Endothelial cell of umbilical vein (primary cell): ENCODE results near the gene CHL1. TPM values are rescaled to one million over a fixed set of nuclear protein-coding genes. Genes with fewer than 3 reads are reported as not detected.

Experiments used
- BruUV-seq: library from RNA; stranded (reverse); fragments of 400-500 nt; replicated peaks from 2 replicates; lab custom pipeline; 2021; lab: Mats Ljungman, UMichigan
- CTCF ChIA-PET: fragments of 300-600, 350-600 bp; sonication (Branson Sonifier 250); formaldehyde crosslinking; loops from one replicate; lab custom pipeline; 2021; ENCODE audit warnings: antibody characterized with exemption, inconsistent platforms; lab: Charles Lee
- POLR2A ChIA-PET: fragments of 300-600, 350-600 bp; sonication (Branson Sonifier 250); formaldehyde crosslinking; loops from one replicate; lab custom pipeline; 2021; ENCODE audit warnings: antibody characterized with exemption, inconsistent platforms; lab: Charles Lee
- DNase-seq: peaks from one replicate; pipeline ENCODE4 v3.0.0-alpha.2; 2011; ENCODE audit warnings: low read depth, low spot score
- FAIRE-seq: peaks from 2 replicates; lab custom pipeline; 2011; peaks lifted over from hg19 to GRCh38; lab: Jason Lieb, UNC
- H2AFZ ChIP-seq: 2 replicates; pipeline ENCODE4 v1.6.0; 2012; ENCODE audit warnings: low read depth, low read length, control low read depth, inconsistent platforms
- H3K27ac ChIP-seq: 2 replicates; pipeline ENCODE4 v1.5.1; 2011; ENCODE audit warnings: low read depth, mild to moderate bottlenecking, control low read depth, low read length, moderate library complexity; ENCODE audit not compliant: insufficient read depth
- H3K27me3 ChIP-seq, 2 experiments: 2 replicates each; pipeline versions ENCODE4 v1.6.0 to v1.6.1; 2011; ENCODE audit warnings: low read length in 2 of 2, mixed read lengths in 1 of 2; ENCODE audit not compliant: control insufficient read depth in 2 of 2, insufficient read depth in 2 of 2
- H3K36me3 ChIP-seq, 2 experiments: 2 replicates in 1 of 2; 3 replicates in 1 of 2; pipeline ENCODE4 v1.5.1; 2011; ENCODE audit warnings: low read length in 2 of 2, mild to moderate bottlenecking in 1 of 2, moderate library complexity in 1 of 2; ENCODE audit not compliant: control insufficient read depth in 2 of 2, insufficient read depth in 2 of 2; ENCODE audit errors: extremely low read depth in 1 of 2
- H3K4me1 ChIP-seq: 3 replicates; pipeline ENCODE4 v1.5.1; 2011; ENCODE audit warnings: mild to moderate bottlenecking, low read length; ENCODE audit not compliant: control insufficient read depth, insufficient read depth; ENCODE audit errors: extremely low read depth
- H3K4me2 ChIP-seq: 2 replicates; pipeline ENCODE4 v1.6.1; 2011; ENCODE audit warnings: low read length, control low read depth, mixed read lengths; ENCODE audit not compliant: insufficient read depth
- H3K4me3 ChIP-seq, 3 experiments: fragments of 200-600 bp in 1 of 3; sonication (generic), shearing (Covaris generic) in 1 of 3; replicated peaks in 1 of 3; 2 replicates each; pipeline ENCODE4 v1.5.1; 2011 to 2016; ENCODE audit warnings: control low read depth in 3 of 3, low read length in 3 of 3, mild to moderate bottlenecking in 2 of 3, inconsistent platforms in 1 of 3, low read depth in 1 of 3, moderate library complexity in 1 of 3; ENCODE audit not compliant: insufficient read depth in 1 of 3
- H3K79me2 ChIP-seq: 2 replicates; pipeline ENCODE4 v1.6.0; 2012; ENCODE audit warnings: low read length, inconsistent platforms; ENCODE audit not compliant: control insufficient read depth, insufficient read depth
- H3K9ac ChIP-seq: replicated peaks from 2 replicates; pipeline ENCODE3; 2011; ENCODE audit warnings: low read length, control low read depth; ENCODE audit not compliant: insufficient read depth; ENCODE audit errors: extremely low read depth
- H3K9me1 ChIP-seq: replicated peaks from 3 replicates; pipeline ENCODE4 v1.6.0; 2011; ENCODE audit warnings: mild to moderate bottlenecking, low read length; ENCODE audit not compliant: control insufficient read depth, insufficient read depth; ENCODE audit errors: extremely low read depth
- H3K9me3 ChIP-seq: replicated peaks from 2 replicates; pipeline ENCODE4 v1.5.1; 2012; ENCODE audit warnings: low read length, inconsistent platforms; ENCODE audit not compliant: control insufficient read depth, insufficient read depth
- H4K20me1 ChIP-seq: replicated peaks from 2 replicates; pipeline ENCODE3; 2011; ENCODE audit warnings: mild to moderate bottlenecking, low read length; ENCODE audit not compliant: control insufficient read depth, insufficient read depth; ENCODE audit errors: extremely low read depth
- EZH2 ChIP-seq: IDR thresholded peaks from 2 replicates; pipeline ENCODE4 v1.6.1; 2012; ENCODE audit warnings: borderline replicate concordance, low read depth, mild to moderate bottlenecking, moderate library complexity, low read length, inconsistent platforms; ENCODE audit not compliant: severe bottlenecking
- FOS ChIP-seq: IDR thresholded peaks from 2 replicates; pipeline ENCODE4 v1.6.1; 2011; ENCODE audit warnings: mild to moderate bottlenecking, low read length, moderate library complexity, borderline replicate concordance; ENCODE audit not compliant: insufficient read depth
- GATA2 ChIP-seq: IDR thresholded peaks from 2 replicates; pipeline ENCODE4 v1.7.0; 2011; ENCODE audit warnings: low read depth, mild to moderate bottlenecking, moderate library complexity, mixed read lengths, low read length; ENCODE audit not compliant: insufficient read length, insufficient read depth
- JUN ChIP-seq: IDR thresholded peaks from 2 replicates; pipeline ENCODE4 v1.6.1; 2011; ENCODE audit warnings: borderline replicate concordance, low read depth; ENCODE audit not compliant: insufficient read length, insufficient read depth
- MYC ChIP-seq: IDR thresholded peaks from one replicate; pipeline ENCODE4 v1.6.1; 2011; ENCODE audit warnings: mild to moderate bottlenecking, low read depth, low read length
- POLR2A ChIP-seq: IDR thresholded peaks from 2 replicates; pipeline ENCODE4 v1.6.1; 2012; ENCODE audit warnings: low read depth, mild to moderate bottlenecking, control low read depth, low read length
- POLR2AphosphoS5 ChIP-seq: IDR thresholded peaks from 2 replicates; pipeline ENCODE4 v1.6.1; 2012; ENCODE audit warnings: low read depth, mild to moderate bottlenecking, control low read depth, low read length, moderate library complexity; ENCODE audit not compliant: insufficient read depth
- dilution Hi-C: fragments of 300-500 bp; cut with MboI; formaldehyde crosslinking; loops from one replicate; pipeline ENCODE4 v1.15.0; 2019; ENCODE audit warnings: low sequenced_read_pairs; ENCODE audit not compliant: extremely low pct_ligation_motif_present
- intact Hi-C: fragments of 100-400 bp; cut with micrococcal nuclease; formaldehyde crosslinking; loops from one replicate; pipeline ENCODE4 v1.10.0; 2022
- polyA plus RNA-seq, 4 experiments: library from polyadenylated mRNA; depleted of rRNA in 3 of 4; stranded (reverse) in 3 of 4; unstranded in 1 of 4; fragments of >200 nt; gene quantifications; 2 replicates each; pipeline versions ENCODE4 v1.2.1 to v1.2.3, GENCODE V29; 2011 to 2012; ENCODE audit warnings: missing spikeins in 1 of 4
- total RNA-seq: library from RNA; stranded (reverse); gene quantifications from 2 replicates; pipeline ENCODE4 v1.2.3, GENCODE V29; 2021
- TF ChIP-seq, protein P1 (sequence below), 2 donors: IDR thresholded peaks; 1 replicate in 1 of 2; 2 replicates in 1 of 2; pipeline ENCODE4 v1.5.1; 2011; ENCODE audit warnings: low read length in 2 of 2, mild to moderate bottlenecking in 2 of 2, moderate library complexity in 2 of 2, control low read depth in 1 of 2, inconsistent platforms in 1 of 2, low read depth in 1 of 2; ENCODE audit not compliant: insufficient read depth in 1 of 2; ENCODE audit errors: extremely low read depth in 1 of 2
- TF ChIP-seq, protein P2 (sequence below): IDR thresholded peaks from 2 replicates; pipeline ENCODE4 v1.6.1; 2011; ENCODE audit not compliant: insufficient read depth, insufficient read length

CHL1 gene
- total and polyA plus RNA-seq, 2 donors (not counting 3 experiments of a cell fraction or from before 2014, with no cell fraction given): not detected

DNA sequence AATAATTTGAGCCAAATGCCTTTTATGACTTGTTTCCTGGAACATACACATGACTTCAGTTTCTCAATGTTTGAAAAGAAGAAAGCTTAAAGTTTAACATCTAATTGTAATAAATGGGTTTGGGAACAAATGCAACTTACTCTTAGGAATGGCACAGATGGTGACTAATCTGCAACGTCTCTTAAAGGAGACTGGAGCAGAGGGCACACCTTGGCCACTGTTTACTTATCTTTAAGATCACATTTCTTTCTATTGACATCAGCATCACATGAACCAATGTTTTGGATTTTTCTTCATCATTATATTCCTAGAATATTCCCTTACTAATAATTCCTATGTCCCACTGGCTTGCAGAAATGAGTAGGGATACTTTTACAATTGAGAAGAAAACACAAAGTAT lies 229.5 kb downstream of the CHL1 start:
- no peak overlapping the region for H3K4me3 ChIP-seq
- H3K9me1 ChIP-seq: no peaks in the 10 kb centered on the region
- DNase-seq (no peak), FAIRE-seq (no peak)
- H3K9me3 ChIP-seq: no peaks in the 10 kb centered on the region
- H3K4me1 ChIP-seq: no peaks in the 10 kb centered on the region
- no peaks in the 10 kb centered on the region for H3K36me3 ChIP-seq
- dilution Hi-C loops: no loop called here
- no peaks in the 10 kb centered on the region for H3K79me2 ChIP-seq
- ChIA-PET POLR2A (no interaction called here), CTCF (no interaction called here)
- TF ChIP-seq JUN (no peak), FOS (no peak), EZH2 (no peak), GATA2 (no peak)
- TF ChIP-seq, protein P1, sequence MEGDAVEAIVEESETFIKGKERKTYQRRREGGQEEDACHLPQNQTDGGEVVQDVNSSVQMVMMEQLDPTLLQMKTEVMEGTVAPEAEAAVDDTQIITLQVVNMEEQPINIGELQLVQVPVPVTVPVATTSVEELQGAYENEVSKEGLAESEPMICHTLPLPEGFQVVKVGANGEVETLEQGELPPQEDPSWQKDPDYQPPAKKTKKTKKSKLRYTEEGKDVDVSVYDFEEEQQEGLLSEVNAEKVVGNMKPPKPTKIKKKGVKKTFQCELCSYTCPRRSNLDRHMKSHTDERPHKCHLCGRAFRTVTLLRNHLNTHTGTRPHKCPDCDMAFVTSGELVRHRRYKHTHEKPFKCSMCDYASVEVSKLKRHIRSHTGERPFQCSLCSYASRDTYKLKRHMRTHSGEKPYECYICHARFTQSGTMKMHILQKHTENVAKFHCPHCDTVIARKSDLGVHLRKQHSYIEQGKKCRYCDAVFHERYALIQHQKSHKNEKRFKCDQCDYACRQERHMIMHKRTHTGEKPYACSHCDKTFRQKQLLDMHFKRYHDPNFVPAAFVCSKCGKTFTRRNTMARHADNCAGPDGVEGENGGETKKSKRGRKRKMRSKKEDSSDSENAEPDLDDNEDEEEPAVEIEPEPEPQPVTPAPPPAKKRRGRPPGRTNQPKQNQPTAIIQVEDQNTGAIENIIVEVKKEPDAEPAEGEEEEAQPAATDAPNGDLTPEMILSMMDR (IDR thresholded peaks at IDR 0.05; ENCODE audit: extremely low read depth in 1 of 2, insufficient read depth in 1 of 2, low read depth in 1 of 2, low read length in 2 of 2): no peak
- TF ChIP-seq, protein P2, sequence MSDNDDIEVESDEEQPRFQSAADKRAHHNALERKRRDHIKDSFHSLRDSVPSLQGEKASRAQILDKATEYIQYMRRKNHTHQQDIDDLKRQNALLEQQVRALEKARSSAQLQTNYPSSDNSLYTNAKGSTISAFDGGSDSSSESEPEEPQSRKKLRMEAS: no peak
- H3K4me2 ChIP-seq: no peak overlapping the region
- no peaks in the 10 kb centered on the region for H4K20me1 ChIP-seq
- no peaks in the 10 kb centered on the region for H3K27me3 ChIP-seq
- intact Hi-C loops: no loop called here
- H3K9ac ChIP-seq: no peak overlapping the region
- H2AFZ ChIP-seq: no peak overlapping the region
- no TSS peak for BruUV-seq
- H3K27ac ChIP-seq: no peak overlapping the region

DNA sequence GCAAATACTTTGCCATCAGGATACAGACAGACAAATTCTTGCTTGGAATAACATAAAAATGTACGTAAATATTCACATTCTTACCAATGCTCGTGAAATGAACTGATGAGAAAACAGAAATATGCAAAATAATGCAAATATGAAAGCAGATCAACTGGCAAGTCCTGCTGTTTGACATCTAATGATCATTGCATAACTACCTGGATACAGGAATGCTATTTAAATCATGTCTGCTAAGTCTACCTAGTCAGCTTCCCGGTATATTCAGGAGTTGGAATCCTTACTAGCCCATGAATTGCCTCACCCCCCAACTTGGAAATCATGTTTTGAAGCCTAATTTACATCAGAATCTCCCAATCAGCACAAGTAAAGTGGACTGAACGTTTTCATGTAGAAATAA lies 230.6 kb downstream of the CHL1 start:
- Histone ChIP-seq H3K4me3 (no peak overlapping the region), H3K79me2 (no peaks in the 10 kb centered on the region), H3K36me3 (no peaks in the 10 kb centered on the region), H4K20me1 (no peaks in the 10 kb centered on the region), H3K4me2 (no peak overlapping the region), H3K27ac (no peak overlapping the region), H3K9me1 (no peaks in the 10 kb centered on the region), H3K27me3 (no peaks in the 10 kb centered on the region), H2AFZ (no peak overlapping the region), H3K4me1 (no peaks in the 10 kb centered on the region), H3K9me3 (no peaks in the 10 kb centered on the region), H3K9ac (no peak overlapping the region)
- DNase-seq: no peak
- ChIA-PET CTCF (no interaction called here), POLR2A (no interaction called here)
- dilution Hi-C loops: no loop called here
- no peak for FAIRE-seq
- no TSS peak for BruUV-seq
- TF ChIP-seq MYC: no peak
- TF ChIP-seq POLR2AphosphoS5: no peak
- TF ChIP-seq JUN: no peak
- TF ChIP-seq FOS: no peak
- no peak for TF ChIP-seq EZH2
- TF ChIP-seq, protein P2: no peak
- no peak for TF ChIP-seq GATA2
- no peak for TF ChIP-seq POLR2A
- TF ChIP-seq, protein P1 (IDR thresholded peaks at IDR 0.05; ENCODE audit: extremely low read depth in 1 of 2, insufficient read depth in 1 of 2, low read depth in 1 of 2, low read length in 2 of 2): no peak
- intact Hi-C loops: no loop called here
